HepG2 (cell line): ENCODE data around the gene MVP. TPM values are rescaled to one million over a fixed set of nuclear protein-coding genes. Genes with fewer than 3 reads are reported as not detected.
A peak's percentile ranks its signal among the peaks of the same experiment; 100 is the strongest.

Experiments used
- ERF ChIP-seq: IDR thresholded peaks from 2 replicates; pipeline ENCODE4 v1.6.1; 2018; ENCODE audit warnings: missing biosample characterization, missing genetic modification reagents
- EZH2 ChIP-seq: conservative IDR thresholded peaks from 2 replicates; pipeline ENCODE4 v1.6.1; 2012; ENCODE audit warnings: mild to moderate bottlenecking, low read depth, low read length, moderate library complexity
- HOXA7 ChIP-seq: sonication (generic); formaldehyde crosslinking; IDR thresholded peaks from 2 replicates; pipeline ENCODE4 v1.8.1; 2022; ENCODE audit warnings: mild to moderate bottlenecking, missing genetic modification reagents, moderate library complexity
- MBNL3 ChIP-seq: fragments of 250-450 bp; sonication (Bioruptor Pico); conservative IDR thresholded peaks from 2 replicates; pipeline ENCODE4 v1.8.0; 2022; ENCODE audit warnings: mild to moderate bottlenecking, inconsistent platforms
- NFIC ChIP-seq: IDR thresholded peaks from 2 replicates; pipeline ENCODE4 v1.6.1; 2012; ENCODE audit warnings: mild to moderate bottlenecking, low read length, inconsistent platforms
- RBM39 ChIP-seq: fragments of 200-400 bp; formaldehyde crosslinking; IDR thresholded peaks from one replicate; pipeline ENCODE4 v1.6.1; 2018; ENCODE audit warnings: antibody characterized with exemption, mild to moderate bottlenecking, low read depth, low read length; ENCODE audit not compliant: poor library complexity, severe bottlenecking
- RFXANK ChIP-seq: IDR thresholded peaks from 2 replicates; pipeline ENCODE4 v1.6.1; 2016
- SMAD9 ChIP-seq: sonication (generic); formaldehyde crosslinking; IDR thresholded peaks from 2 replicates; pipeline ENCODE4 v1.5.1; 2020; ENCODE audit warnings: mild to moderate bottlenecking, missing genetic modification reagents
- SP4 ChIP-seq: sonication (generic); formaldehyde crosslinking; IDR thresholded peaks from 2 replicates; pipeline ENCODE4 v1.8.1; 2023; ENCODE audit warnings: mild to moderate bottlenecking, missing genetic modification reagents
- ZNF263 ChIP-seq: sonication (generic); formaldehyde crosslinking; IDR thresholded peaks from 2 replicates; pipeline ENCODE4 v1.4.0; 2020; ENCODE audit warnings: missing genetic modification reagents
- ZSCAN9 ChIP-seq: IDR thresholded peaks from 2 replicates; pipeline ENCODE4 v1.6.1; 2016; ENCODE audit warnings: borderline replicate concordance
- polyA plus RNA-seq, 8 experiments: library from polyadenylated mRNA; depleted of rRNA in 3 of 8; stranded (reverse) in 7 of 8; unstranded in 1 of 8; fragments of >200 nt; fragmentation: Illumina TruSeq in 4 of 8; extraction: Trizol in 4 of 8; gene quantifications; 2 replicates each; pipeline versions ENCODE4 v1.2.1 to v1.2.3, GENCODE V29; 2011 to 2016; ENCODE audit warnings: low read depth in 4 of 8, missing spikeins in 1 of 8, mixed read lengths in 1 of 8; ENCODE audit not compliant: insufficient read depth in 1 of 8
- total RNA-seq, 5 experiments: library from RNA; depleted of rRNA; stranded (reverse); fragments of >200 nt; fragmentation: Illumina TruSeq; extraction: Trizol; gene quantifications; 2 replicates each; pipeline ENCODE4 v1.2.3, GENCODE V29; 2016; ENCODE audit warnings: low read depth in 1 of 5
- TF ChIP-seq, protein P1 (sequence below): sonication (generic); formaldehyde crosslinking; IDR thresholded peaks from 2 replicates; pipeline ENCODE4 v1.4.0; 2020; ENCODE audit warnings: missing genetic modification reagents
- TF ChIP-seq, protein P2 (sequence below): sonication (generic); formaldehyde crosslinking; IDR thresholded peaks from 2 replicates; pipeline ENCODE4 v1.4.0; 2020; ENCODE audit warnings: missing genetic modification reagents, borderline replicate concordance
- TF ChIP-seq, protein P3 (sequence below): IDR thresholded peaks from 2 replicates; pipeline ENCODE4 v1.6.1; 2016; ENCODE audit warnings: missing compliant biosample characterization, missing genetic modification reagents, borderline replicate concordance
- TF ChIP-seq, protein P4 (sequence below): sonication (generic); formaldehyde crosslinking; IDR thresholded peaks from 2 replicates; pipeline ENCODE4 v1.9.0; 2021; ENCODE audit warnings: mild to moderate bottlenecking, missing genetic modification reagents

MVP gene
- total and polyA plus RNA-seq, 2 of the 13 experiments (the other 11 are each of a cell fraction or from before 2014, with no cell fraction given): 22.9 to 43.5 TPM

DNA sequence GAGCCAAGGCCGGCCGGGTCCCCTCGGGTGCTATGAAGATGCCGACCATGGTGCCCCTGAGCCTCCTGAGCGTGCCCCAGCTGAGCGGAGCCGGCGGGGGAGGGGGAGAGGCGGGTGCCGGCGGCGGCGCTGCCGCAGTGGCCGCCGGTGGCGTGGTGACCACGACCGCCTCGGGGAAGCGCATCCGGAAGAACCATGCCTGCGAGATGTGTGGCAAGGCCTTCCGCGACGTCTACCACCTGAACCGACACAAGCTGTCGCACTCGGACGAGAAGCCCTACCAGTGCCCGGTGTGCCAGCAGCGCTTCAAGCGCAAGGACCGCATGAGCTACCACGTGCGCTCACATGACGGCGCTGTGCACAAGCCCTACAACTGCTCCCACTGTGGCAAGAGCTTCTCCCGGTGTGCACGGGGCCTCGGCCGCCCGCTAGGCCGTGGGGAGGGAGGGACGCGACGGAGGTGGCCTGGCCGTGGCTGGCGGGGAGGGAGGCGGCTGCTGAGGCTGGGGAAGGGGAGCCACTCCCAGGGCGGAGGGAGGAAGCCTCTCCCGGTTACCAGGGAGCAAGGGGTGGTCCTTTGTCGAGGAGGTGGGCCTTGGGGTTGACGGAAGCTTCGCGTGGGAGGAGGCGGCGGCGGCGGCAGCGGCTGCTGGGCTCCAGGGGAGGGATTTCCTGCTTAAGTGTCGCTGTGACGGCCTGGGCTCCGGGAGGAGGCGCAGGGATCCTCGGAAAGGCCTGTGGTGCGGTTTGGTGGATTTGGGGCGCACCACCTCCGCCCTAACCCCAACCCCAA is 12.6 kb upstream of the MVP start (continued):
- TF ChIP-seq ZSCAN9 (CRISPR knock-in tag) (peak; percentile 78; the same call in 1 of the 2 replicates), SMAD9 (CRISPR knock-in tag) (peak; percentile 93), SP4 (CRISPR knock-in tag) (peak; percentile 91), ZNF263 (peak; percentile 87), EZH2 (no peak), HOXA7 (CRISPR knock-in tag) (peak; percentile 98), ERF (CRISPR knock-in tag) (peak; percentile 96), RFXANK (0 out of 2 replicates have a peak, but pooled peaks have one; percentile 26), NFIC (no peak), RBM39 (peak; percentile 97), MBNL3 (CRISPR knock-in tag) (no peak)
- TF ChIP-seq, protein P1, sequence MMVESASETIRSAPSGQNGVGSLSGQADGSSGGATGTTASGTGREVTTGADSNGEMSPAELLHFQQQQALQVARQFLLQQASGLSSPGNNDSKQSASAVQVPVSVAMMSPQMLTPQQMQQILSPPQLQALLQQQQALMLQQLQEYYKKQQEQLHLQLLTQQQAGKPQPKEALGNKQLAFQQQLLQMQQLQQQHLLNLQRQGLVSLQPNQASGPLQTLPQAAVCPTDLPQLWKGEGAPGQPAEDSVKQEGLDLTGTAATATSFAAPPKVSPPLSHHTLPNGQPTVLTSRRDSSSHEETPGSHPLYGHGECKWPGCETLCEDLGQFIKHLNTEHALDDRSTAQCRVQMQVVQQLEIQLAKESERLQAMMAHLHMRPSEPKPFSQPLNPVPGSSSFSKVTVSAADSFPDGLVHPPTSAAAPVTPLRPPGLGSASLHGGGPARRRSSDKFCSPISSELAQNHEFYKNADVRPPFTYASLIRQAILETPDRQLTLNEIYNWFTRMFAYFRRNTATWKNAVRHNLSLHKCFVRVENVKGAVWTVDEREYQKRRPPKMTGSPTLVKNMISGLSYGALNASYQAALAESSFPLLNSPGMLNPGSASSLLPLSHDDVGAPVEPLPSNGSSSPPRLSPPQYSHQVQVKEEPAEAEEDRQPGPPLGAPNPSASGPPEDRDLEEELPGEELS (CRISPR knock-in tag): peak; percentile 72
- TF ChIP-seq, protein P2, sequence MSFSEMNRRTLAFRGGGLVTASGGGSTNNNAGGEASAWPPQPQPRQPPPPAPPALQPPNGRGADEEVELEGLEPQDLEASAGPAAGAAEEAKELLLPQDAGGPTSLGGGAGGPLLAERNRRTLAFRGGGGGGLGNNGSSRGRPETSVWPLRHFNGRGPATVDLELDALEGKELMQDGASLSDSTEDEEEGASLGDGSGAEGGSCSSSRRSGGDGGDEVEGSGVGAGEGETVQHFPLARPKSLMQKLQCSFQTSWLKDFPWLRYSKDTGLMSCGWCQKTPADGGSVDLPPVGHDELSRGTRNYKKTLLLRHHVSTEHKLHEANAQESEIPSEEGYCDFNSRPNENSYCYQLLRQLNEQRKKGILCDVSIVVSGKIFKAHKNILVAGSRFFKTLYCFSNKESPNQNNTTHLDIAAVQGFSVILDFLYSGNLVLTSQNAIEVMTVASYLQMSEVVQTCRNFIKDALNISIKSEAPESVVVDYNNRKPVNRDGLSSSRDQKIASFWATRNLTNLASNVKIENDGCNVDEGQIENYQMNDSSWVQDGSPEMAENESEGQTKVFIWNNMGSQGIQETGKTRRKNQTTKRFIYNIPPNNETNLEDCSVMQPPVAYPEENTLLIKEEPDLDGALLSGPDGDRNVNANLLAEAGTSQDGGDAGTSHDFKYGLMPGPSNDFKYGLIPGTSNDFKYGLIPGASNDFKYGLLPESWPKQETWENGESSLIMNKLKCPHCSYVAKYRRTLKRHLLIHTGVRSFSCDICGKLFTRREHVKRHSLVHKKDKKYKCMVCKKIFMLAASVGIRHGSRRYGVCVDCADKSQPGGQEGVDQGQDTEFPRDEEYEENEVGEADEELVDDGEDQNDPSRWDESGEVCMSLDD (CRISPR knock-in tag): peak; percentile 93
- TF ChIP-seq, protein P3, sequence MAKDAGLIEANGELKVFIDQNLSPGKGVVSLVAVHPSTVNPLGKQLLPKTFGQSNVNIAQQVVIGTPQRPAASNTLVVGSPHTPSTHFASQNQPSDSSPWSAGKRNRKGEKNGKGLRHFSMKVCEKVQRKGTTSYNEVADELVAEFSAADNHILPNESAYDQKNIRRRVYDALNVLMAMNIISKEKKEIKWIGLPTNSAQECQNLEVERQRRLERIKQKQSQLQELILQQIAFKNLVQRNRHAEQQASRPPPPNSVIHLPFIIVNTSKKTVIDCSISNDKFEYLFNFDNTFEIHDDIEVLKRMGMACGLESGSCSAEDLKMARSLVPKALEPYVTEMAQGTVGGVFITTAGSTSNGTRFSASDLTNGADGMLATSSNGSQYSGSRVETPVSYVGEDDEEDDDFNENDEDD (CRISPR knock-in tag): peak; percentile 95
- TF ChIP-seq, protein P4, sequence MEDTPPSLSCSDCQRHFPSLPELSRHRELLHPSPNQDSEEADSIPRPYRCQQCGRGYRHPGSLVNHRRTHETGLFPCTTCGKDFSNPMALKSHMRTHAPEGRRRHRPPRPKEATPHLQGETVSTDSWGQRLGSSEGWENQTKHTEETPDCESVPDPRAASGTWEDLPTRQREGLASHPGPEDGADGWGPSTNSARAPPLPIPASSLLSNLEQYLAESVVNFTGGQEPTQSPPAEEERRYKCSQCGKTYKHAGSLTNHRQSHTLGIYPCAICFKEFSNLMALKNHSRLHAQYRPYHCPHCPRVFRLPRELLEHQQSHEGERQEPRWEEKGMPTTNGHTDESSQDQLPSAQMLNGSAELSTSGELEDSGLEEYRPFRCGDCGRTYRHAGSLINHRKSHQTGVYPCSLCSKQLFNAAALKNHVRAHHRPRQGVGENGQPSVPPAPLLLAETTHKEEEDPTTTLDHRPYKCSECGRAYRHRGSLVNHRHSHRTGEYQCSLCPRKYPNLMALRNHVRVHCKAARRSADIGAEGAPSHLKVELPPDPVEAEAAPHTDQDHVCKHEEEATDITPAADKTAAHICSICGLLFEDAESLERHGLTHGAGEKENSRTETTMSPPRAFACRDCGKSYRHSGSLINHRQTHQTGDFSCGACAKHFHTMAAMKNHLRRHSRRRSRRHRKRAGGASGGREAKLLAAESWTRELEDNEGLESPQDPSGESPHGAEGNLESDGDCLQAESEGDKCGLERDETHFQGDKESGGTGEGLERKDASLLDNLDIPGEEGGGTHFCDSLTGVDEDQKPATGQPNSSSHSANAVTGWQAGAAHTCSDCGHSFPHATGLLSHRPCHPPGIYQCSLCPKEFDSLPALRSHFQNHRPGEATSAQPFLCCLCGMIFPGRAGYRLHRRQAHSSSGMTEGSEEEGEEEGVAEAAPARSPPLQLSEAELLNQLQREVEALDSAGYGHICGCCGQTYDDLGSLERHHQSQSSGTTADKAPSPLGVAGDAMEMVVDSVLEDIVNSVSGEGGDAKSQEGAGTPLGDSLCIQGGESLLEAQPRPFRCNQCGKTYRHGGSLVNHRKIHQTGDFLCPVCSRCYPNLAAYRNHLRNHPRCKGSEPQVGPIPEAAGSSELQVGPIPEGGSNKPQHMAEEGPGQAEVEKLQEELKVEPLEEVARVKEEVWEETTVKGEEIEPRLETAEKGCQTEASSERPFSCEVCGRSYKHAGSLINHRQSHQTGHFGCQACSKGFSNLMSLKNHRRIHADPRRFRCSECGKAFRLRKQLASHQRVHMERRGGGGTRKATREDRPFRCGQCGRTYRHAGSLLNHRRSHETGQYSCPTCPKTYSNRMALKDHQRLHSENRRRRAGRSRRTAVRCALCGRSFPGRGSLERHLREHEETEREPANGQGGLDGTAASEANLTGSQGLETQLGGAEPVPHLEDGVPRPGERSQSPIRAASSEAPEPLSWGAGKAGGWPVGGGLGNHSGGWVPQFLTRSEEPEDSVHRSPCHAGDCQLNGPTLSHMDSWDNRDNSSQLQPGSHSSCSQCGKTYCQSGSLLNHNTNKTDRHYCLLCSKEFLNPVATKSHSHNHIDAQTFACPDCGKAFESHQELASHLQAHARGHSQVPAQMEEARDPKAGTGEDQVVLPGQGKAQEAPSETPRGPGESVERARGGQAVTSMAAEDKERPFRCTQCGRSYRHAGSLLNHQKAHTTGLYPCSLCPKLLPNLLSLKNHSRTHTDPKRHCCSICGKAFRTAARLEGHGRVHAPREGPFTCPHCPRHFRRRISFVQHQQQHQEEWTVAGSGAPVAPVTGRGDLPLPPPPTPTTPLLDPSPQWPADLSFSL (CRISPR knock-in tag): peak; percentile 80
